B cell (primary cell): ENCODE measurements around the gene TNIP1. TPM values are rescaled to one million over a fixed set of nuclear protein-coding genes. Genes with fewer than 3 reads are reported as not detected.

ENCODE experiments used
- ATAC-seq: fragments of 200-7000 bp; cut with Tn5 transposase; one replicate; pipeline ENCODE4 v1.10.0; 2021; ENCODE audit warnings: low read depth, mild to moderate bottlenecking, moderate number of reproducible peaks, moderate library complexity
- CTCF ChIA-PET: fragments of 350-600 bp; sonication (Branson Sonifier 250); formaldehyde crosslinking; loops from one replicate; lab custom pipeline; 2021; ENCODE audit warnings: antibody characterized with exemption, inconsistent platforms; lab: Charles Lee
- POLR2A ChIA-PET: fragments of 350-600 bp; sonication (Branson Sonifier 250); formaldehyde crosslinking; loops from one replicate; lab custom pipeline; 2021; ENCODE audit warnings: antibody characterized with exemption; lab: Charles Lee
- DNase-seq: peaks from one replicate; pipeline ENCODE4 v3.0.0; 2013
- H2AFZ ChIP-seq: 2 replicates; pipeline ENCODE4 v1.6.1; 2012; ENCODE audit warnings: mild to moderate bottlenecking, low read depth, low read length; ENCODE audit not compliant: insufficient read depth, poor library complexity, severe bottlenecking
- H3K27ac ChIP-seq, 2 donors: 1 replicate in 1 of 2; 2 replicates in 1 of 2; pipeline ENCODE4 v1.5.1; 2012 to 2013; ENCODE audit warnings: low read length in 2 of 2, mild to moderate bottlenecking in 2 of 2, moderate library complexity in 1 of 2
- H3K27me3 ChIP-seq, 4 experiments: fragments of 200-600 bp in 1 of 4; sonication (generic) in 1 of 4; replicated peaks in 1 of 4; 1 replicate in 2 of 4; 2 replicates in 2 of 4; pipeline versions ENCODE4 v1.6.1 to v1.7.0; 2013 to 2016; ENCODE audit warnings: low read length in 3 of 4, mild to moderate bottlenecking in 2 of 4, mixed read lengths in 1 of 4, moderate library complexity in 1 of 4; ENCODE audit not compliant: insufficient read depth in 4 of 4, control insufficient read depth in 3 of 4; ENCODE audit errors: control extremely low read depth in 1 of 4
- H3K36me3 ChIP-seq, 2 experiments: replicated peaks in 1 of 2; 1 replicate in 1 of 2; 2 replicates in 1 of 2; pipeline versions ENCODE4 v1.6.1 to v1.7.1; 2013; ENCODE audit warnings: low read length in 1 of 2; ENCODE audit not compliant: insufficient read depth in 2 of 2, control insufficient read depth in 1 of 2; ENCODE audit errors: control extremely low read depth in 1 of 2, extremely low read depth in 1 of 2
- H3K4me1 ChIP-seq, 2 donors: fragments of 200-600 bp in 1 of 2; sonication (generic) in 1 of 2; 1 replicate in 1 of 2; 2 replicates in 1 of 2; pipeline versions ENCODE4 v1.5.1 to v1.6.1; 2013 to 2017; ENCODE audit warnings: low read length in 2 of 2; ENCODE audit not compliant: control insufficient read depth in 2 of 2, insufficient read depth in 2 of 2
- H3K4me2 ChIP-seq: replicated peaks from 2 replicates; pipeline ENCODE3; 2012; ENCODE audit warnings: mild to moderate bottlenecking, low read depth, low read length; ENCODE audit not compliant: poor library complexity, severe bottlenecking
- H3K4me3 ChIP-seq, 5 experiments: fragments of 200-600 bp in 1 of 5; sonication (generic) in 1 of 5; 1 replicate in 3 of 5; 2 replicates in 2 of 5; pipeline versions ENCODE4 v1.5.1 to v1.7.0; 2011 to 2016; ENCODE audit warnings: low read length in 4 of 5, mild to moderate bottlenecking in 4 of 5, low read depth in 2 of 5, control low read depth in 1 of 5, moderate library complexity in 1 of 5; ENCODE audit not compliant: insufficient read depth in 1 of 5; ENCODE audit errors: control extremely low read depth in 1 of 5, extremely low read depth in 1 of 5
- H3K79me2 ChIP-seq: fragments of 200-600 bp; sonication (generic); one replicate; pipeline ENCODE4 v1.6.0; 2016; ENCODE audit warnings: low read length; ENCODE audit not compliant: control insufficient read depth, insufficient read depth
- H3K9ac ChIP-seq: fragments of 200-600 bp; sonication (generic); 2 replicates; pipeline ENCODE4 v1.6.1; 2017; ENCODE audit warnings: mild to moderate bottlenecking, low read length, moderate library complexity
- H3K9me3 ChIP-seq, 3 donors: one replicate each; pipeline versions ENCODE4 v1.6.1 to v1.7.1; 2013; ENCODE audit warnings: low read length in 2 of 3; ENCODE audit not compliant: control insufficient read depth in 2 of 3, insufficient read depth in 1 of 3; ENCODE audit errors: control extremely low read depth in 1 of 3
- H4K20me1 ChIP-seq: 2 replicates; pipeline ENCODE4 v1.6.0; 2012; ENCODE audit warnings: mild to moderate bottlenecking, low read length; ENCODE audit not compliant: insufficient read depth, control insufficient read depth, poor library complexity, severe bottlenecking
- H3K27ac Mint-ChIP-seq: one replicate; pipeline ENCODE4 v1.8.0; 2021; ENCODE audit warnings: mixed read lengths
- H3K27me3 Mint-ChIP-seq: one replicate; pipeline ENCODE4 v1.8.0; 2021; ENCODE audit warnings: mixed read lengths
- H3K4me1 Mint-ChIP-seq: one replicate; pipeline ENCODE4 v1.8.0; 2021; ENCODE audit warnings: mixed read lengths
- H3K4me3 Mint-ChIP-seq: one replicate; pipeline ENCODE4 v1.8.0; 2021; ENCODE audit warnings: mixed read lengths
- H3K9me3 Mint-ChIP-seq: one replicate; pipeline ENCODE4 v1.8.0; 2022; ENCODE audit warnings: mixed read lengths; ENCODE audit not compliant: insufficient read depth
- EZH2 ChIP-seq: IDR thresholded peaks from 2 replicates; pipeline ENCODE4 v1.6.1; 2012; ENCODE audit warnings: borderline replicate concordance, low read depth, mild to moderate bottlenecking, moderate library complexity, low read length; ENCODE audit not compliant: insufficient read depth, poor library complexity, severe bottlenecking
- WGBS: methylation state at CpG from one replicate; pipeline ENCODE4 v1.1.5; 2013; ENCODE audit warnings: missing lambda C conversion rate; ENCODE audit not compliant: insufficient coverage; 5-methylcytosine and 5-hydroxymethylcytosine counted together
- intact Hi-C: fragments of 100-400 bp; cut with micrococcal nuclease; formaldehyde crosslinking; loops from one replicate; pipeline ENCODE4 v1.10.0; 2022
- polyA plus RNA-seq: library from polyadenylated mRNA; depleted of rRNA; stranded (reverse); fragments of >200 nt; gene quantifications from 2 replicates; pipeline ENCODE4 v1.2.3, GENCODE V29; 2012
- total RNA-seq, 2 donors: library from RNA; stranded (reverse); fragments of 120-200 nt in 1 of 2; gene quantifications; 1 replicate in 1 of 2; 2 replicates in 1 of 2; pipeline versions ENCODE4 v1.2.3 to v1.2.4, GENCODE V29; 2013 to 2022
- TF ChIP-seq, protein P1 (sequence below): fragments of 200-600 bp; IDR thresholded peaks from one replicate; pipeline ENCODE4 v1.8.0; 2022; ENCODE audit warnings: antibody characterized with exemption, mild to moderate bottlenecking

TNIP1 gene
- total and polyA plus RNA-seq, 2 donors (not counting 1 experiment from before 2014, with no cell fraction given) = 108 to 294 TPM

GRCh38 chr5:151002250-151002649 lies 78.6 kb downstream of the TNIP1 start:
- no peaks in the 10 kb centered on the region for H3K9me3 Mint-ChIP-seq
- POLR2A ChIA-PET = no interaction called here
- intact Hi-C loops = no loop called here

DNA sequence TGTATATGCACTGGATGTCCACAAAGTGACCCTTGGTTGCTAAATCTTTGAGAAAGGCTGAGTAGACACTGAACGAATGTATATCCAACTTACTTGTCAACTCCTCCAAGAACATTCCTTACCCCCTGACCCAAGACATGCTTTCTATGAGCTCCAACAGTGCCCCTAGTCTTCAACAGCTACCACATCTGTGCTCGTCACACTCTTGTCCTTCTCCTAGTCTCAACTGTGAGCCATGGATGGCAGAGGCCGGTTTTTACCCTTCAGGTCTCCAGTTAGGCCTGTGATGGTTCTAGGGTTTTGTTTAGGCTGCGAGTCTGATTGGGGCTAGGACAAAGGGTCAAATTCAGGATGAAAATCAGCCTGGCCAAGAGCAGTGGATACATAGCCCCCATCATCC lies 79.4 kb downstream of the TNIP1 start:
- H3K9me3 ChIP-seq = peaks cover 0 to 5% (median 0%) of the 10 kb centered on the region in 3 donors
- H4K20me1 ChIP-seq = no peaks in the 10 kb centered on the region
- no peak overlapping the region for H2AFZ ChIP-seq
- H3K27ac Mint-ChIP-seq = no peak overlapping the region
- ChIA-PET CTCF (no interaction called here), POLR2A (no interaction called here)
- no peaks in the 10 kb centered on the region for H3K36me3 ChIP-seq
- no peaks in the 10 kb centered on the region for H3K9me3 Mint-ChIP-seq
- no peak for TF ChIP-seq EZH2
- TF ChIP-seq, protein P1, sequence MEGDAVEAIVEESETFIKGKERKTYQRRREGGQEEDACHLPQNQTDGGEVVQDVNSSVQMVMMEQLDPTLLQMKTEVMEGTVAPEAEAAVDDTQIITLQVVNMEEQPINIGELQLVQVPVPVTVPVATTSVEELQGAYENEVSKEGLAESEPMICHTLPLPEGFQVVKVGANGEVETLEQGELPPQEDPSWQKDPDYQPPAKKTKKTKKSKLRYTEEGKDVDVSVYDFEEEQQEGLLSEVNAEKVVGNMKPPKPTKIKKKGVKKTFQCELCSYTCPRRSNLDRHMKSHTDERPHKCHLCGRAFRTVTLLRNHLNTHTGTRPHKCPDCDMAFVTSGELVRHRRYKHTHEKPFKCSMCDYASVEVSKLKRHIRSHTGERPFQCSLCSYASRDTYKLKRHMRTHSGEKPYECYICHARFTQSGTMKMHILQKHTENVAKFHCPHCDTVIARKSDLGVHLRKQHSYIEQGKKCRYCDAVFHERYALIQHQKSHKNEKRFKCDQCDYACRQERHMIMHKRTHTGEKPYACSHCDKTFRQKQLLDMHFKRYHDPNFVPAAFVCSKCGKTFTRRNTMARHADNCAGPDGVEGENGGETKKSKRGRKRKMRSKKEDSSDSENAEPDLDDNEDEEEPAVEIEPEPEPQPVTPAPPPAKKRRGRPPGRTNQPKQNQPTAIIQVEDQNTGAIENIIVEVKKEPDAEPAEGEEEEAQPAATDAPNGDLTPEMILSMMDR = no peak
- H3K4me1 ChIP-seq = no peaks in the 10 kb centered on the region
- no peak overlapping the region for H3K4me2 ChIP-seq
- ATAC-seq (no peak), DNase-seq (no peak)
- H3K27me3 Mint-ChIP-seq = peaks cover 19% of the 10 kb centered on the region
- no peaks in the 10 kb centered on the region for H3K79me2 ChIP-seq
- WGBS = 100% methylated on average over 1 of the region's 4 CpGs
- H3K4me3 Mint-ChIP-seq = no peak overlapping the region
- intact Hi-C loops = no loop called here
- H3K9ac ChIP-seq = no peak overlapping the region
- H3K4me3 ChIP-seq = no peak overlapping the region
- H3K27ac ChIP-seq = no peak overlapping the region
- H3K4me1 Mint-ChIP-seq = no peaks in the 10 kb centered on the region
- peaks cover 0 to 3% (median 0%) of the 10 kb centered on the region in 4 experiments for H3K27me3 ChIP-seq

More at GRCh38 chr5:151002250-151002649, 78.6 kb downstream of the TNIP1 start:
- Histone ChIP-seq H3K9me3 (peaks cover 0 to 3% (median 0%) of the 10 kb centered on the region in 3 donors), H2AFZ (no peak overlapping the region), H3K4me1 (no peaks in the 10 kb centered on the region), H4K20me1 (no peaks in the 10 kb centered on the region), H3K79me2 (no peaks in the 10 kb centered on the region), H3K4me2 (no peak overlapping the region), H3K36me3 (no peaks in the 10 kb centered on the region), H3K27ac (no peak overlapping the region), H3K9ac (no peak overlapping the region), H3K27me3 (peaks cover 0 to 3% (median 0%) of the 10 kb centered on the region in 4 experiments), H3K4me3 (no peak overlapping the region)
- Mint-ChIP-seq H3K4me3 (no peak overlapping the region), H3K4me1 (no peaks in the 10 kb centered on the region), H3K27me3 (peaks cover 19% of the 10 kb centered on the region), H3K27ac (no peak overlapping the region)
- DNase-seq (no peak), ATAC-seq (no peak)
- no peak for TF ChIP-seq EZH2
- TF ChIP-seq, protein P1 = no peak
- CTCF ChIA-PET = interaction anchor here (0.8 to 1.3 kb wide), 6 partner anchors 113 to 238 kb away, joined by 3 to 7 read pairs (median 3); no protein-coding TSS in a partner anchor
- WGBS = no CpG with 5 or more reads among the region's 2 CpGs
